Neural cell (in vitro differentiated cells): Measurements from ENCODE around the gene ZFPL1.

Source experiments
- EZH2 ChIP-seq: fragments of 200-600, 300-800 bp; shearing (Covaris generic), sonication (generic); IDR thresholded peaks from 2 replicates; pipeline ENCODE4 v1.6.1; 2014; ENCODE audit warnings: antibody characterized with exemption, low read length, borderline replicate concordance, mild to moderate bottlenecking; ENCODE audit not compliant: insufficient read depth, poor library complexity, severe bottlenecking
- TF ChIP-seq, protein P1 (sequence below): IDR thresholded peaks from 2 replicates; pipeline ENCODE4 v1.6.1; 2012; ENCODE audit warnings: borderline replicate concordance
- TF ChIP-seq, protein P2 (sequence below): fragments of 450-650 bp; IDR thresholded peaks from 2 replicates; pipeline ENCODE4 v1.5.1; 2014; ENCODE audit warnings: antibody characterized with exemption, mild to moderate bottlenecking, moderate library complexity; ENCODE audit not compliant: poor library complexity, severe bottlenecking

DNA sequence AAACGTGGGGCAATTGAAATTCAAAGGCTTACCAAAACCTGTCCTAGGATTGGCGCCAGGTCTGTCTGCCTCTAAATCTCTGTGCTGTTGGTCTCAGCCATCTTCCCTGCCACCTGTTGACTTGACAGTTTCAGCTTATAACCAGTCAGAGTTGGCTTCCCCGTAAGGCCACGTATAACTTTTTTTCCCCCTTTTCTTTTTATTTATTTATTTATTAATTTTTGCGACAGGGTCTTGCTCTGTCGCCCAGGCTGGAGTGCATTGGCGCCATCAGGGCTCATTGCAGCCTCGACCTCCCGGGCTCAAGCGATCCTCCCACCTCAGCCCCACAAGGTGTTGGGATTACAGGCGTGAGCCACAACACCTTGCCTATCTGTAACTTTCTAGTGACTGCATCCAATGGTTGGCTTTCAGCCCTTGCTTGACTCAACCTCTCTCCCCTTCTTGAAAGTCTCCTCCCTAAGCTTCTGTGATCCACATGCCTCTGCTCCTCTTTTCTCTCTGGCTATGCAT, 51.7 kb downstream of the ZFPL1 start:
- TF ChIP-seq, protein P1, sequence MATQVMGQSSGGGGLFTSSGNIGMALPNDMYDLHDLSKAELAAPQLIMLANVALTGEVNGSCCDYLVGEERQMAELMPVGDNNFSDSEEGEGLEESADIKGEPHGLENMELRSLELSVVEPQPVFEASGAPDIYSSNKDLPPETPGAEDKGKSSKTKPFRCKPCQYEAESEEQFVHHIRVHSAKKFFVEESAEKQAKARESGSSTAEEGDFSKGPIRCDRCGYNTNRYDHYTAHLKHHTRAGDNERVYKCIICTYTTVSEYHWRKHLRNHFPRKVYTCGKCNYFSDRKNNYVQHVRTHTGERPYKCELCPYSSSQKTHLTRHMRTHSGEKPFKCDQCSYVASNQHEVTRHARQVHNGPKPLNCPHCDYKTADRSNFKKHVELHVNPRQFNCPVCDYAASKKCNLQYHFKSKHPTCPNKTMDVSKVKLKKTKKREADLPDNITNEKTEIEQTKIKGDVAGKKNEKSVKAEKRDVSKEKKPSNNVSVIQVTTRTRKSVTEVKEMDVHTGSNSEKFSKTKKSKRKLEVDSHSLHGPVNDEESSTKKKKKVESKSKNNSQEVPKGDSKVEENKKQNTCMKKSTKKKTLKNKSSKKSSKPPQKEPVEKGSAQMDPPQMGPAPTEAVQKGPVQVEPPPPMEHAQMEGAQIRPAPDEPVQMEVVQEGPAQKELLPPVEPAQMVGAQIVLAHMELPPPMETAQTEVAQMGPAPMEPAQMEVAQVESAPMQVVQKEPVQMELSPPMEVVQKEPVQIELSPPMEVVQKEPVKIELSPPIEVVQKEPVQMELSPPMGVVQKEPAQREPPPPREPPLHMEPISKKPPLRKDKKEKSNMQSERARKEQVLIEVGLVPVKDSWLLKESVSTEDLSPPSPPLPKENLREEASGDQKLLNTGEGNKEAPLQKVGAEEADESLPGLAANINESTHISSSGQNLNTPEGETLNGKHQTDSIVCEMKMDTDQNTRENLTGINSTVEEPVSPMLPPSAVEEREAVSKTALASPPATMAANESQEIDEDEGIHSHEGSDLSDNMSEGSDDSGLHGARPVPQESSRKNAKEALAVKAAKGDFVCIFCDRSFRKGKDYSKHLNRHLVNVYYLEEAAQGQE, result no peak
- TF ChIP-seq, protein P2, sequence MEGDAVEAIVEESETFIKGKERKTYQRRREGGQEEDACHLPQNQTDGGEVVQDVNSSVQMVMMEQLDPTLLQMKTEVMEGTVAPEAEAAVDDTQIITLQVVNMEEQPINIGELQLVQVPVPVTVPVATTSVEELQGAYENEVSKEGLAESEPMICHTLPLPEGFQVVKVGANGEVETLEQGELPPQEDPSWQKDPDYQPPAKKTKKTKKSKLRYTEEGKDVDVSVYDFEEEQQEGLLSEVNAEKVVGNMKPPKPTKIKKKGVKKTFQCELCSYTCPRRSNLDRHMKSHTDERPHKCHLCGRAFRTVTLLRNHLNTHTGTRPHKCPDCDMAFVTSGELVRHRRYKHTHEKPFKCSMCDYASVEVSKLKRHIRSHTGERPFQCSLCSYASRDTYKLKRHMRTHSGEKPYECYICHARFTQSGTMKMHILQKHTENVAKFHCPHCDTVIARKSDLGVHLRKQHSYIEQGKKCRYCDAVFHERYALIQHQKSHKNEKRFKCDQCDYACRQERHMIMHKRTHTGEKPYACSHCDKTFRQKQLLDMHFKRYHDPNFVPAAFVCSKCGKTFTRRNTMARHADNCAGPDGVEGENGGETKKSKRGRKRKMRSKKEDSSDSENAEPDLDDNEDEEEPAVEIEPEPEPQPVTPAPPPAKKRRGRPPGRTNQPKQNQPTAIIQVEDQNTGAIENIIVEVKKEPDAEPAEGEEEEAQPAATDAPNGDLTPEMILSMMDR, result no peak
- TF ChIP-seq EZH2, result no peak
